ENCODE measurements around the gene ST6GALNAC4. TPM values are rescaled to one million over a fixed set of nuclear protein-coding genes. Genes with fewer than 3 reads are reported as not detected.
A peak's percentile ranks its signal among the peaks of the same experiment; 100 is the strongest.

The ST6GALNAC4 gene
- total RNA-seq, 1 experiment from 2014 or later = 38.0 TPM

DNA sequence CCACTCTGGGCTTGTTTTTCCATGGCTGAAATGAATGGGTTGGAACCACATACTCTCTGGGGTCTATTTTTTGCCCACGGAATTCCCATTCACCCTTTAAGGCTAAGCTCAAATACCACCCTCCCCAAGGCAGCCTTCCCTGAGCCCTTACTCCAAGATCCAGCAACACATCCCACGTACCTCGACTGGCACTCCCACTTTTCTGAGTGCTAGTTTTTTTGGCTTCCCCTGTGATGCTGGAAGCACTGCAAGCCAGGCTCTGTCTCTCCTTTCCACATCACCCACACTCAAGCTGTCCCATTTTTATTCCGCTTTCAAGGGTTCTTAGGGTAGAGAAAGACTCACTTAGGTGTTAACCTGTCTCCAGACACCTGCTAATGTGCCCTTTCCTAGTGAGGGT, 23.4 kb downstream of the ST6GALNAC4 start:
- ATAC-seq (no peak), DNase-seq (ENCODE audit: low read depth, low spot score) (no peak)
- Histone ChIP-seq H3K27ac (ENCODE audit: low read length) (no peak overlapping the region), H3K36me3 (ENCODE audit: control insufficient read depth, insufficient read depth, low read length) (peaks cover 7% of the 10 kb centered on the region; the same call in 1 of the 2 replicates), H3K4me3 (ENCODE audit: low read depth in 2 of 2, low read length in 2 of 2) (no peak overlapping the region), H3K27me3 (ENCODE audit: control insufficient read depth, insufficient read depth, low read length) (no peaks in the 10 kb centered on the region), H3K4me1 (ENCODE audit: control insufficient read depth, insufficient read depth, low read length) (peaks cover 2% of the 10 kb centered on the region; the same call in 1 of the 2 replicates), H3K9me3 (ENCODE audit: control insufficient read depth, insufficient read depth, low read depth, low read length) (no peaks in the 10 kb centered on the region; the same call in 1 of the 2 replicates)
- BruUV-seq (replicated peaks) = no TSS peak
- POLR2A ChIA-PET = interaction anchor here (0.7 kb wide), 1 partner anchor 25 kb away, joined by 3 read pairs; no protein-coding TSS in a partner anchor
- TF ChIP-seq, protein P1, sequence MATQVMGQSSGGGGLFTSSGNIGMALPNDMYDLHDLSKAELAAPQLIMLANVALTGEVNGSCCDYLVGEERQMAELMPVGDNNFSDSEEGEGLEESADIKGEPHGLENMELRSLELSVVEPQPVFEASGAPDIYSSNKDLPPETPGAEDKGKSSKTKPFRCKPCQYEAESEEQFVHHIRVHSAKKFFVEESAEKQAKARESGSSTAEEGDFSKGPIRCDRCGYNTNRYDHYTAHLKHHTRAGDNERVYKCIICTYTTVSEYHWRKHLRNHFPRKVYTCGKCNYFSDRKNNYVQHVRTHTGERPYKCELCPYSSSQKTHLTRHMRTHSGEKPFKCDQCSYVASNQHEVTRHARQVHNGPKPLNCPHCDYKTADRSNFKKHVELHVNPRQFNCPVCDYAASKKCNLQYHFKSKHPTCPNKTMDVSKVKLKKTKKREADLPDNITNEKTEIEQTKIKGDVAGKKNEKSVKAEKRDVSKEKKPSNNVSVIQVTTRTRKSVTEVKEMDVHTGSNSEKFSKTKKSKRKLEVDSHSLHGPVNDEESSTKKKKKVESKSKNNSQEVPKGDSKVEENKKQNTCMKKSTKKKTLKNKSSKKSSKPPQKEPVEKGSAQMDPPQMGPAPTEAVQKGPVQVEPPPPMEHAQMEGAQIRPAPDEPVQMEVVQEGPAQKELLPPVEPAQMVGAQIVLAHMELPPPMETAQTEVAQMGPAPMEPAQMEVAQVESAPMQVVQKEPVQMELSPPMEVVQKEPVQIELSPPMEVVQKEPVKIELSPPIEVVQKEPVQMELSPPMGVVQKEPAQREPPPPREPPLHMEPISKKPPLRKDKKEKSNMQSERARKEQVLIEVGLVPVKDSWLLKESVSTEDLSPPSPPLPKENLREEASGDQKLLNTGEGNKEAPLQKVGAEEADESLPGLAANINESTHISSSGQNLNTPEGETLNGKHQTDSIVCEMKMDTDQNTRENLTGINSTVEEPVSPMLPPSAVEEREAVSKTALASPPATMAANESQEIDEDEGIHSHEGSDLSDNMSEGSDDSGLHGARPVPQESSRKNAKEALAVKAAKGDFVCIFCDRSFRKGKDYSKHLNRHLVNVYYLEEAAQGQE (IDR thresholded peaks at IDR 0.05; ENCODE audit: insufficient read depth in 1 of 2, low read depth in 2 of 2, low read length in 1 of 2) = no peak
- TF ChIP-seq SIN3A (IDR thresholded peaks at IDR 0.05; ENCODE audit: borderline replicate concordance, insufficient read depth, low read depth, low read length) = no peak
- TF ChIP-seq, protein P2, sequence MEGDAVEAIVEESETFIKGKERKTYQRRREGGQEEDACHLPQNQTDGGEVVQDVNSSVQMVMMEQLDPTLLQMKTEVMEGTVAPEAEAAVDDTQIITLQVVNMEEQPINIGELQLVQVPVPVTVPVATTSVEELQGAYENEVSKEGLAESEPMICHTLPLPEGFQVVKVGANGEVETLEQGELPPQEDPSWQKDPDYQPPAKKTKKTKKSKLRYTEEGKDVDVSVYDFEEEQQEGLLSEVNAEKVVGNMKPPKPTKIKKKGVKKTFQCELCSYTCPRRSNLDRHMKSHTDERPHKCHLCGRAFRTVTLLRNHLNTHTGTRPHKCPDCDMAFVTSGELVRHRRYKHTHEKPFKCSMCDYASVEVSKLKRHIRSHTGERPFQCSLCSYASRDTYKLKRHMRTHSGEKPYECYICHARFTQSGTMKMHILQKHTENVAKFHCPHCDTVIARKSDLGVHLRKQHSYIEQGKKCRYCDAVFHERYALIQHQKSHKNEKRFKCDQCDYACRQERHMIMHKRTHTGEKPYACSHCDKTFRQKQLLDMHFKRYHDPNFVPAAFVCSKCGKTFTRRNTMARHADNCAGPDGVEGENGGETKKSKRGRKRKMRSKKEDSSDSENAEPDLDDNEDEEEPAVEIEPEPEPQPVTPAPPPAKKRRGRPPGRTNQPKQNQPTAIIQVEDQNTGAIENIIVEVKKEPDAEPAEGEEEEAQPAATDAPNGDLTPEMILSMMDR (IDR thresholded peaks at IDR 0.05) = no peak
- no peak for TF ChIP-seq POLR2AphosphoS5 (IDR thresholded peaks at IDR 0.05; ENCODE audit: low read depth, low read length)
- TF ChIP-seq TCF7L2 (IDR thresholded peaks at IDR 0.05; ENCODE audit: low read depth, low read length) = no peak
- CTCF ChIA-PET = no interaction called here
- intact Hi-C loops (cut with micrococcal nuclease; ENCODE audit: unreplicated experiment) = no loop called here
- in situ Hi-C loops (cut with HindIII; ENCODE audit: low pct_unique_long_range_greater_than_20kb, low sequenced_read_pairs) = no loop called here

DNA sequence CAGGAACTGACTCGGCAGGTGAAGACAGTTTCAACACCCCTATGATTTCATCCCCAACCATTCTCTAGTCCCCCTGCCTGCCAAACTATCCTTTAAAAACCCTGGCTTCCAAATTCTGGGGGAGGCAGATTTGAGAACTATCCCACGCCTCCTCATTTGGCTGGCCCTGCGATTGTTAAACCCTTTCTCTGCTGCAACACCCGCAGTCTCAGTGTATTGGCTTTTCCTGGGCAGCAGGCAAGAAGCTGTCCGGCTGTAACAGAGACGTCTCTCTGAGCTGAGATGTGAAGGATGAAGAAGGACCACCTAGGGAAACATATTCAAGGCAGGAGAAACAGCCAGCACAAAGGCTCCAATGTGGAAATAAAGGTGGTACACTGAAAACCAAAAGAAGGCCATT, 24.0 kb downstream of the ST6GALNAC4 start:
- in situ Hi-C loops (cut with HindIII; ENCODE audit: low pct_unique_long_range_greater_than_20kb, low sequenced_read_pairs) = no loop called here
- TSS peak; percentile 36 for BruUV-seq (replicated peaks)
- DNase-seq (ENCODE audit: low read depth, low spot score) (no peak), ATAC-seq (no peak)
- intact Hi-C loops (cut with micrococcal nuclease; ENCODE audit: unreplicated experiment) = no loop called here
- ChIA-PET POLR2A (interaction anchor here (0.7 kb wide), 1 partner anchor 24 kb away, joined by 3 read pairs; no protein-coding TSS in a partner anchor), CTCF (no interaction called here)
- H3K9me3 ChIP-seq (ENCODE audit: control insufficient read depth, insufficient read depth, low read depth, low read length) = no peaks in the 10 kb centered on the region; the same call in 1 of the 2 replicates
- H3K4me1 ChIP-seq (ENCODE audit: control insufficient read depth, insufficient read depth, low read length) = no peaks in the 10 kb centered on the region
- H3K27ac ChIP-seq (ENCODE audit: low read length) = no peak overlapping the region
- H3K27me3 ChIP-seq (ENCODE audit: control insufficient read depth, insufficient read depth, low read length) = no peaks in the 10 kb centered on the region
- TF ChIP-seq TCF7L2 (IDR thresholded peaks at IDR 0.05; ENCODE audit: low read depth, low read length) (no peak), POLR2AphosphoS5 (IDR thresholded peaks at IDR 0.05; ENCODE audit: low read depth, low read length) (no peak), SIN3A (IDR thresholded peaks at IDR 0.05; ENCODE audit: borderline replicate concordance, insufficient read depth, low read depth, low read length) (no peak)
- TF ChIP-seq, protein P1 (IDR thresholded peaks at IDR 0.05; ENCODE audit: insufficient read depth in 1 of 2, low read depth in 2 of 2, low read length in 1 of 2) = no peak
- TF ChIP-seq, protein P2 (IDR thresholded peaks at IDR 0.05) = no peak
- H3K4me3 ChIP-seq (ENCODE audit: low read depth in 2 of 2, low read length in 2 of 2) = no peak overlapping the region
- H3K36me3 ChIP-seq (ENCODE audit: control insufficient read depth, insufficient read depth, low read length) = peaks cover 7% of the 10 kb centered on the region; the same call in 1 of the 2 replicates

All from Panc1 (cell line).